Measurements from ENCODE around the gene MOK. TPM values are rescaled to one million over a fixed set of nuclear protein-coding genes. Genes with fewer than 3 reads are reported as not detected.

Gene MOK
- total RNA-seq, 1 donor from 2014 or later = 6.3 TPM

DNA sequence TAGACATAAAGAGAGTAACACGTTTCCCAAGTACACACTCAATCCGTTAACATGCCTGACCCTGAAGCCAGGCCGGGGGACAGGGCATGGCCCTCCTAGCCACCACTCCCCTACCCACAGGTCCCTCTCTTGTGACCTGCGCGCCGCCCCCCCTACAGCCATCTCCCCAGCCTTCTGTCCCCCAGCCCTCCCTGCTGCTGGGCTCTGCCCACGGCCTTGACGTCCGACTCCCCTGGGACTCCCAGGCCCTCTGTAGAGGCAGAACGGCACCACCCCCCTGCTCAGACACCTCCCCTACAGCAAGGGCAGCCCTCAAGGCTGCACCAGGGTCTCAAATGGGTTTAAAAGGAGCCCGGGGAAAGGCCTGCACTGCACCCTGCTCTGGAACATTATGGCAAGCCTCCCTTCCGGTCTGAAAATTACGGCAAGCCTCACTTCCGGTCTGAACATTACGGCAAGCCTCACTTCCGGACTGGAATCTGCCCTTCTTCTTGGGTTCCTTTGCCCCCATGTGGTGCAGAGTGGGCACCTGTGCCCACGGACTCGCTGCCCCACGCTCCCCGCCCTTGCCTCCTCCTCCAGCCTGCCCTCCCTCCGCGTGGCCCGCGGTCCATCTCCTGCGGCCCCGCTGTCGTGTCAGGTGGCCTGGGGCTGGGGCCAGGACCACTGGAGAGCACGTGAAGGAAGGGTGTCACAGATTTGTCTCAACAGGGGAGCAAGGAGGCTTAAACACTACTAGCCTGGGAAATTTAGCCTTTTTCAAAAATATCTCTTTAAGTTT lies 77.6 kb downstream of the MOK start:
- no peak overlapping the region for H3K4me3 ChIP-seq
- DNase-seq (no peak), ATAC-seq (no peak)
- H3K27ac ChIP-seq = no peak overlapping the region
- no peaks in the 10 kb centered on the region for H3K9me3 ChIP-seq
- H3K36me3 ChIP-seq = peaks cover 7% of the 10 kb centered on the region
- intact Hi-C loops (cut with DNase I) = no loop called here
- H3K4me1 ChIP-seq = no peaks in the 10 kb centered on the region
- H3K27me3 ChIP-seq = no peaks in the 10 kb centered on the region
- TF ChIP-seq, protein P1, sequence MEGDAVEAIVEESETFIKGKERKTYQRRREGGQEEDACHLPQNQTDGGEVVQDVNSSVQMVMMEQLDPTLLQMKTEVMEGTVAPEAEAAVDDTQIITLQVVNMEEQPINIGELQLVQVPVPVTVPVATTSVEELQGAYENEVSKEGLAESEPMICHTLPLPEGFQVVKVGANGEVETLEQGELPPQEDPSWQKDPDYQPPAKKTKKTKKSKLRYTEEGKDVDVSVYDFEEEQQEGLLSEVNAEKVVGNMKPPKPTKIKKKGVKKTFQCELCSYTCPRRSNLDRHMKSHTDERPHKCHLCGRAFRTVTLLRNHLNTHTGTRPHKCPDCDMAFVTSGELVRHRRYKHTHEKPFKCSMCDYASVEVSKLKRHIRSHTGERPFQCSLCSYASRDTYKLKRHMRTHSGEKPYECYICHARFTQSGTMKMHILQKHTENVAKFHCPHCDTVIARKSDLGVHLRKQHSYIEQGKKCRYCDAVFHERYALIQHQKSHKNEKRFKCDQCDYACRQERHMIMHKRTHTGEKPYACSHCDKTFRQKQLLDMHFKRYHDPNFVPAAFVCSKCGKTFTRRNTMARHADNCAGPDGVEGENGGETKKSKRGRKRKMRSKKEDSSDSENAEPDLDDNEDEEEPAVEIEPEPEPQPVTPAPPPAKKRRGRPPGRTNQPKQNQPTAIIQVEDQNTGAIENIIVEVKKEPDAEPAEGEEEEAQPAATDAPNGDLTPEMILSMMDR (IDR thresholded peaks at IDR 0.05) = no peak

DNA sequence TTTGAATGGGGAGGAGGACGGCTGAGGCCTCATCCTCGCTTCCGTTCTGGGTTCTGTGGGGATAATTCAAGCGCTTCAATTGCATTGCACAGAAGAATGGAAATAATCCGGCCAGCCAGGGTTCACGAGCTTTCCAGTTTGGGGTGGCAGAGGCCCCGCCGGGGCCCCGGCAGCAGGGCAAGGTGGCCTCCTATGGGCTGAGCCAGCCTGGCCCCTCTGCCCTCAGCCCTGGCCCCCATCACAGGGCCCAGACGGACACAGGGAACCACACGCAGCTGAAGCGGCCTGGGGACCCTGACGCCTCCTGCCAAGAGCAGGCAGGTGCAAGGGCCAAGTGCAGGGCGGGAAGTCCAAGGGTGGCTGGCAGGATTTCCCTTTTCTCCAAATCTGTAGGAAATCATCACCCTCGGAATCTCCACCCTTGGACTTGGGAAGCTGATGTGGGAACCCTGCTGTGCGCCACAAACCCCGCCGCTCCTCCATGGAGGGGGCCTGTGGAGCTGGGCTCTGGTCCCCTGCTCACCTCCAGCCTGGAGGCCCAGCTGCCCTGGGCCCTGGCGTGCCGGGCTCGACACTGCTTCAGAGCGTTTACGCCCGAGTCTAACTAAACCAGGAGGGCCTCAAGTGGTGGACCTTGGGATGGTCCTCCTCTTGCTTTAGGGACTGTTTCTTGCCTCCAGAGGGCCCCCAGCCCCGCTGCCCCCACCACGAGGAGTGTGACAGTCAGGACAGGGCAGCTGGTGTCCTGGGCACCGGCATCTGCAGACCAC lies 78.4 kb downstream of the MOK start:
- Histone ChIP-seq H3K4me3 (no peak overlapping the region), H3K9me3 (no peaks in the 10 kb centered on the region), H3K27ac (no peak overlapping the region), H3K27me3 (no peaks in the 10 kb centered on the region), H3K4me1 (no peaks in the 10 kb centered on the region), H3K36me3 (peaks cover 9% of the 10 kb centered on the region)
- DNase-seq (no peak), ATAC-seq (no peak)
- intact Hi-C loops (cut with DNase I) = no loop called here
- TF ChIP-seq, protein P1 (IDR thresholded peaks at IDR 0.05) = no peak

DNA sequence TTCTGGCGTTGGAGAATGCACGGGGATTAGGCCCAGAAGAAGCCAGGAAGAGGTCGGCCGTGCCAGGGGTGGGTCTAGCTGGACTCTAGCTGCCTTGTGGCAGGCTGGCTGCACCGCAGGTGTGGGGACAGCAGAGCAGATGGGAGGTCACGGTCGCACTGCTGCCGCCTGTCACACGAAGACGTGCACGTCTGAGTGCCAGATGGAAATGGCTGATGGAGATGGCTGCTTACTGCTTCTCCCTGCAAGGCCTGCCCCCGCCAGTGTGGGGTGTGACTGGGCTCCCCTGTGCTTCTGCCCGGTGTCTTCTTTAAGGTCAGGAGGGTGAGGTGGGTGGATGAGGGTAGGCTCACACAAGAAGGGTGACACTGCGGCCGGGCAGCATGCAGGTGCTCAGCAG lies 79.0 kb downstream of the MOK start:
- H3K4me1 ChIP-seq = no peaks in the 10 kb centered on the region
- H3K9me3 ChIP-seq = no peaks in the 10 kb centered on the region
- no peak overlapping the region for H3K27ac ChIP-seq
- ATAC-seq = no peak
- intact Hi-C loops (cut with DNase I) = no loop called here
- H3K36me3 ChIP-seq = peaks cover 9% of the 10 kb centered on the region
- TF ChIP-seq, protein P1 (IDR thresholded peaks at IDR 0.05) = no peak
- H3K4me3 ChIP-seq = no peak overlapping the region
- H3K27me3 ChIP-seq = no peaks in the 10 kb centered on the region
- DNase-seq = no peak

DNA sequence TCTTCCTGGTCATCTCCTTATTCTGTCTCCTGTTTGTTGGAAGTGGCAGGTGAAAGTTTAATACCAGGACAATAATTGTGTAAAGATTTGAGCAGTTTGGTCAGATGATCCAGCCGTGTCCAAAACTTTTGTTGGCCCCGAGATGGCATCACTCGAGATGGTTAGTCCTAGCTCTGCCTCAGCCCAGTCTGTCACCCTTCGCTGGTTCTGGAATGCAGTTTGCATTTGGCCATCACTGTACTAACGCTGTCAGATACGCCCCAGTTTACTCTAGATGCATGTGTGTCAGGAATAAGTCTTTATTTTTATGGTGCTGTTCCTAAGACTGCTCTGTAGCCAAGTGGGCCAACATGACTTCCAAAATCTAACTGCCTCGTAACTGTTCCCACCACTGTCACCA lies 79.6 kb downstream of the MOK start:
- H3K4me1 ChIP-seq = no peaks in the 10 kb centered on the region
- H3K27me3 ChIP-seq = no peaks in the 10 kb centered on the region
- no peak overlapping the region for H3K4me3 ChIP-seq
- peaks cover 9% of the 10 kb centered on the region for H3K36me3 ChIP-seq
- DNase-seq (no peak), ATAC-seq (no peak)
- no peak overlapping the region for H3K27ac ChIP-seq
- intact Hi-C loops (cut with DNase I) = no loop called here
- no peaks in the 10 kb centered on the region for H3K9me3 ChIP-seq
- TF ChIP-seq, protein P1 (IDR thresholded peaks at IDR 0.05) = no peak

DNA sequence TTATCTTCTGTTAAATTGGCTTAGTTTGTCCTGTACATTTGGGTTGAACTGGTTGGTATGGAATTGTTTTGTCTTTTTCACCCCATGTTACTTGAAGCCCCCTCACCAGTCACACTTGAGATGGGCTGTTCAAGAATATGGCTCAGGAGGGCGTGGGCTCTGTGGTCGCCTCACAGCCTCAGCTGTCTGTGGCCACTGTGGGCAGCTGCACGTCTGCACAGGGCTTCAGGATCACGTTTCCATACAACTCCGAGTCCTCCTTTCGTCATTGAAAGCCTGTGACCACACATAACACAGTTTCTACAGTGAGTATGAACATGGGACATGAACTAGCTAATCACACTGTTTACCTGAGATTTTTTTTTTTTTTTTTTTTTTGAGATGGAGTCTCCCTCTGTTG lies 81.3 kb downstream of the MOK start:
- H3K4me1 ChIP-seq = no peaks in the 10 kb centered on the region
- H3K27ac ChIP-seq = no peak overlapping the region
- no peaks in the 10 kb centered on the region for H3K27me3 ChIP-seq
- ATAC-seq (no peak), DNase-seq (no peak)
- no peaks in the 10 kb centered on the region for H3K9me3 ChIP-seq
- TF ChIP-seq, protein P1 (IDR thresholded peaks at IDR 0.05) = no peak
- no peak overlapping the region for H3K4me3 ChIP-seq
- intact Hi-C loops (cut with DNase I) = no loop called here
- peaks cover 9% of the 10 kb centered on the region for H3K36me3 ChIP-seq
